ELF-1 (cell line): ENCODE data around the gene SCARB2.
"Not testable (repeated sequence)": the region's sequence is repeated elsewhere in the genome, so short reads cannot be mapped to it uniquely, and the experiment has no call there.

ENCODE experiments used
- DNase-seq: peaks from one replicate; pipeline ENCODE4 v3.0.0-alpha.2; 2016; ENCODE audit warnings: low read depth, low spot score

SCARB2 gene, protein sequence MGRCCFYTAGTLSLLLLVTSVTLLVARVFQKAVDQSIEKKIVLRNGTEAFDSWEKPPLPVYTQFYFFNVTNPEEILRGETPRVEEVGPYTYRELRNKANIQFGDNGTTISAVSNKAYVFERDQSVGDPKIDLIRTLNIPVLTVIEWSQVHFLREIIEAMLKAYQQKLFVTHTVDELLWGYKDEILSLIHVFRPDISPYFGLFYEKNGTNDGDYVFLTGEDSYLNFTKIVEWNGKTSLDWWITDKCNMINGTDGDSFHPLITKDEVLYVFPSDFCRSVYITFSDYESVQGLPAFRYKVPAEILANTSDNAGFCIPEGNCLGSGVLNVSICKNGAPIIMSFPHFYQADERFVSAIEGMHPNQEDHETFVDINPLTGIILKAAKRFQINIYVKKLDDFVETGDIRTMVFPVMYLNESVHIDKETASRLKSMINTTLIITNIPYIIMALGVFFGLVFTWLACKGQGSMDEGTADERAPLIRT

DNA sequence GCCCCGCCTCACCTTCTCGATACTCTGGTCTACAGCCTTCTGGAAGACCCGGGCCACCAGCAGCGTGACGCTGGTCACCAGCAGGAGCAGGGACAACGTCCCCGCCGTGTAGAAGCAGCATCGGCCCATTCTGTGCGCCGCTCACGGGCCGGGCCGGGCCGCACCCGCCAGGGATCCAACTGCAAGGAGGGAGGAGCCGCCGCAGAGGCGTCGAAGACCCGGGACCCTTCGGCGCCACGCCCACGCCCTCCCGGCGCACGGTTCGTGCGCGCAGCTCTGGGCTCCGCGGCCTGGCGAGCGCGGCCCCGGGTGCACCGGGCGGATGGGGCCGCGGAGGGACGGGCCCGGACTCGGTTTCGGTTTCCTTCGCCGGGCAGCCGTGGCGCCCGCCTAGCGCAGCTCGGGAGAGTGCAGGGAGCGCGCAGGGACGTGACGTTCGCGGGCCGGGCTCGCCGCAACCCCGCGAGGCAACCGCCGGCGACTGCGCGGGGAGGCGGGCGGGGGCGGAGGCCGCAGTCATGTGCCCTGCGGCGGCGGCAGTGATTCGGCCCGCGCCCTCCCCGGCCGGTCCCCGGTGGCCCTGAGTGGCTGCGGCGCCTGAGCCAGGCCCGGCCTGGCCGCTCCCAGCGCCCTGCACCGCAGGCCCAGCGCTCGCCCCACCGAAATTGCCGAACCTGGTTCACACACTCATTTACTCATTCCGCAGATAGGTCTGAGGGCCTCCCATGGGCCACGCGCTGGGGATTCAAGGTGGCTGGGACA lies at the start of gene SCARB2:
Gene SCARB2 (minus strand): TSS at position 410 of the 762 bp plus-strand sequence. CDS start 281 bp downstream, at position 129.
- peak; percentile 85 for DNase-seq

GRCh38 chr4:76260571-76260970 lies 46.9 kb upstream of the SCARB2 start:
- DNase-seq: no peak

DNA sequence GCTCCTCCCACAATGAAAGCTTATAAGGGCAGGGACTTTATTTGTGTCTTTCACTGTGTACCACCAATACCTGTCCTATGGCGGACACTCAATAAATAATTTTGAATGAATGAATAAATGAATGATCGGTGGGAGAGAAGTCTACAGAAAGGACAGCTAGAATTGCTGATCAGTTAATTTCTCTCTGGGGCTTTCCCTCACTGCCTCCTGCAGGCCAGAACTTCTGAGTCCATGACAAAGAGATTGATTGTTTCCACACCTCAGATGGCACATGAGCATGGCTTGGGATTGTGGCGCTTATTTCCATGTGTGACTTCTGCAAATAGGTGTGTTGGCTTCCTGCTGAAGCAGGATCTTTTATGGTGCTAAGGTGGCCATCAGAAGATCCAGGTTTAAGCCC lies 44.2 kb upstream of the SCARB2 start:
- no peak for DNase-seq

DNA sequence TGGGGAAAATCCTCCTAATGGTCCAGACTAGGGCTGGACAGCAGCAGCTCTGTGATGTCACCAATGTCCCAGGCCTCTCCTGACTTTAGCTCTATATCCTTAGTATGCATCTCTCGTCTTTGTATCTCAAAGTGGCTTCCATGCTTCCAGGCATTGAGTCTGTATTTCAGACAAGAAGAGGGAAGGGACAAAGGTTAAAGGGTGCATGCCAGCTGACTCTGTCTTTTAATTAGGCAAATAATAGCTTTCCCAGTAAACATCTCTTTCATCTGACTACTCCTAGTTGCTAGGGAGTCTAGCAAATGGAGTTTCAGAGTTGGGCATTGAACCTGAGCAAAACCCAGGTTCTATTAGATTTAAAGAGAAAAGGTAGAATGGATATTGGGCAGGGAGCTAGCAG lies 43.3 kb upstream of the SCARB2 start:
- DNase-seq: no peak

GRCh38 chr4:76256032-76256431 lies 42.4 kb upstream of the SCARB2 start:
- no peak for DNase-seq

- no peak for DNase-seq
Observed at GRCh38 chr4:76253511-76253910, 39.9 kb upstream of the SCARB2 start.

GRCh38 chr4:76252271-76252653 lies 38.6 kb upstream of the SCARB2 start:
- no peak for DNase-seq

DNA sequence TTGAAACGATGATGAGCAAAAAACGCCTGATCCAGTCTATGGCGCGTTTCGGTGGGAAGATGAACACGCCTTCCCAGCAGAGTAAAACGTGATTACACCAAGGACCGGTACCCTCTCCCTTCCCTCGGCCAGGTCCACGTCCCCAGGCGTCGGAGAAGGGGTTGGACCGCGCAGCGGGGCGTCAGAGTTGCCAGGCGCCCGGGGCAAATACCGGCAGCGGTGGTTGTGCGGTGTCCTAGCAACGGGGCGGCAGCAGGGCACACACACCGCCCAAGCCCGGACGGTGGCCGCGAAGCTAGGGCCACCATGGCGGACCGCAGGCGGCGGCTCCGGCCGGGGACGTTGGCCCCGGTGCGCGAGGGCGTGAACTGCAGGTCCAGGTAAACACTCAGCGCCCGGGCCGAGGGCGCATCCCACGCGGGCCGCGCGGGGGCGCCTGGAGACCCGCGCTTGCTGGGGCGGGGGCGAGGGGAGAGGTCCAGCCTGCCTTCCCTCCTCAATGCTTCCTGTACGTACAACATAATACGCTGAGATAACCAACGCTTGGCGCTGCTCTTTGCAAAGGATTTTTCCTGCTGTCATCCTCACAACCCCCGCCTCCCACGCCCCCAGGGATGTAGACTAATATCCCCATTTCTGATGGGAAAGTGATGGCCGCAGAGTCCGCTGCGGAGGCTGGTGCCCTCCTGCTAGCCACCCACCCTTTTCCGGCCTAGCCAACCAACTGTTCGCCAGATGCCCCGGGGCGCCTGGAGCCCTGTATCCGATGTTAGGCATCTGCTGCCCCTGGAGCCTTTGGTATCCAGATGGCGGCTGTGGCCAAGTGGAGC lies 38.0 kb upstream of the SCARB2 start, which contains the start of gene FAM47E:
Gene FAM47E (plus strand): TSS at position 281 of the 830 bp plus-strand sequence. CDS start 26 bp downstream, at position 307.
- DNase-seq: peak; percentile 96

DNA sequence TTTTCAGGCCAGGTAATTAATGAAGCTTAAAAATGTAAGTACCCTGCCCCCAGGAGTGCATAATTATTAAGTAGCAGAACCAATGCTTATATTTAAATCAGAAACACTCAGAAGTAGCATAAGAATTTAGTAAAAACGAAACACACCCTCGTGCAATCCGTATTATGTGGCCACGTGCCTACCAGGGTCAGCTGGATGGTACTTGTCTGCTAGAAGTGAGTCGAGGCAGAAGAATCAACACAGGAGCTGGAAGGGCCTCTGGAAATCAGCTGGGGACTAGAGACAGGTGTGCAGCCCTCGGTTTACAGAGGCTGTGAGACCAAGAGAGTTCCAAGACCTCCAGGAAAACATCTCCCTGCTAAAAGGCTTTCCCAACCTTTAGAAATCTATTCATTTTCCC lies 37.3 kb upstream of the SCARB2 start:
- no peak for DNase-seq

DNA sequence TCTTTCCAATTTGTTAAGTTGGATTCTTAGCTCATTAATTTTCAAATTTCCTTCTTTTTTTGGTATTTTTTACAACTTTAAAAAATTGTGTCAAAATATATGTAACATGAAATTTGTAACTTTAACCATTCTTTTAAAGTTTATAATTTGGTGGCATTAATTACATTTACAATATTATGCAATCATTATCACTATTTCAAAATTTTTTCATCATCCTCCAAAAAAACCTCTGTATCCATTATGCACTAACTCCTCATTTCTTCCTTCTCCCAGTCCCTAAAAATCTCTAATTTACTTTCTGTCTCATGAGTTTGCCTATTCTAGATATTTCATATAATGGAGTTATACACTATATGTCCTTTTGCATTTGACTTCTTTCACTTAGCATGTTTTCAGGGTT lies 33.2 kb upstream of the SCARB2 start:
- DNase-seq: no peak

GRCh38 chr4:76246025-76246424 lies 32.4 kb upstream of the SCARB2 start:
- DNase-seq: no peak

DNA sequence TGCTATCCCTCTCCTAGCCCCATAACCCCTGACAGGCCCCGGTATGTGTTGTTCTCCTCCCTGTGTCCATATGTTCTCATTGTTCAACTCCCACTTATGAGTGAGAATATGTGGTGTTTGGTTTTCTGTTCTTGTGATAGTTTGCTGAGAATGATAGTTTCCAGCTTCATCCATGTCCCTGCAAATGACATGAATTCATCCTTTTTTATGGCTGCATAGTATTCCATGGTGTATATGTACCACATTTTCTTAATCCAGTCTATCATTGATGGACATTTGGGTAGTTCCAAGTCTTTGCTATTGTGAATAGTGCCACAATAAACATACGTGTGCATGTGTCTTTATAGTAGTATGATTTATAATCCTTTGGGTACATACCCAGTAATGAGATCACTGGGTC lies 30.3 kb upstream of the SCARB2 start:
- not testable (repeated sequence) for DNase-seq

DNA sequence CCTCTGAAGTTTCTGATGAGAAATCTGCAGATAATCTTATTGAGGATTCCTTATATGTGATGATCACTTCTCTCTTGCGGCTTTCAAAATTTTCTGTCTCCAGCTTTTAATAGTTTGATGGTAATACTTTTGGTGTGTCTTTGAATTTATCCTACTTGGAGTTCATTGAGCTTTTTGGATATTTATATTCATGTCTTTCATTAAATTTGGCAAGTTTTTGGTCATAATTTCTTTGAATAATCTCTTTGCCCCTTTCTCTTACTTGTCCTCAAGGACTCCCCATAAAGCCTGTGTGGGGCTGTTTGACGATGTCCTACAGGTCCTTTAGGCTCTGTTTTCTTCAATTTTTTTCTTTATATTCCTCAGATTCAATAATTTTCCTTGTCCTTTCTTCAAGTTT lies 26.6 kb upstream of the SCARB2 start:
- no peak for DNase-seq

GRCh38 chr4:76238701-76239100 lies 25.1 kb upstream of the SCARB2 start:
- DNase-seq: no peak

DNA sequence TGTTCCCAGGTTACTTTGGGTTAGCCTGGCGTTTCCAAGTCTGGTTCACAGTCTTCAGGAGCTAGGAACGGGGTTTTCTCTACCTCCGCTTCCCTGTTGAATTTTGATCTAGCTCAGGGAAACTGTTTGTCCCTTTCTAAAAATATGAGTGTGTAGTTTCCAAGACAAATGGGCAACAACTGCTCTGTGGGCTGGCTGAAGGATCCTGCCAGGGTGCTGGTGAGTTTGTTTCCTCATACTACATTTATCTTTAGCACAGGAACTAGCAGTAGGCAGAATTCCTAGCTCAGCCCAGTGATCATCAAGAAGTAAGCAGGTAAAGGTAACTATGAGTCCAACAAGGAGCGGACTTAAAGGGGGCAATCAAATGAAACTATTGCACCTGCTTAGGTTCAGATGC lies 24.6 kb upstream of the SCARB2 start:
- DNase-seq: no peak

DNA sequence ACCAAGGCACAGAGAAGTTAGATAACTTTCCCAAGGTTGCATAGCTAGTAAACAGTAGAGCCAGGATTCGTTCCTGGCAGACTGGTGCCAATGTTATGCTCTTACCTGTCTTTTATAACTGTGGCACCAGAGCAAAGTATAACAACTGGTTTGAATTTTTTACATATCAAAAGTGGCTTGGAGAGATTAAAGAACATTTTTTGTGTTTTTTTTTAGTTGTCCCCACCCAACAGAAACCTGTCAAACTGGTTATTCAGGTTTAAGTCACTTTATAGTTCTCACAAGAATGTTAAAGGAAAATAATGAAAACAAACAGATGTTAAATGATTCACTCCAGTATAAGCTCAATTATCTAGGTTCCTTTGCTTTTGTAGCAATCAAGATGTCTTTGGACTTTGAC lies 22.3 kb upstream of the SCARB2 start:
- DNase-seq: peak; percentile 17

DNA sequence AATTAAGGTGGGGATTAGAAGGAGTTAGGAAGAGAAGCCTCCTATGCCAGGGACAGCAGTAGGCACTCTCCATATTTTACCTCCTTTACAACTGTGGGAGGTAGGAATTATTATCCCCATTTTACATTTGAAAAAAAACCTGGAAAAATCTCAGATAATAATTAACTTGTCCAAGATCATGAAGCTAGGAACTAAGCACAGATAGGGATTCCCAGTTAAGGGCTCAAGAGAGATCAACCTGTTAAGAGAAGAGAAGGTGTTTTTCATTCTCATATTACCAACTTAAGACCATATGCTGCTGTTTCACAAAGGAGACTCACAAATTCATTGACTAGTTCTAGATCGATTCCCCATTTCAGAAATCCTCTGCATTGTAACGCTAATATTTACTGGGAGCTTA lies 21.8 kb upstream of the SCARB2 start:
- no peak for DNase-seq

DNA sequence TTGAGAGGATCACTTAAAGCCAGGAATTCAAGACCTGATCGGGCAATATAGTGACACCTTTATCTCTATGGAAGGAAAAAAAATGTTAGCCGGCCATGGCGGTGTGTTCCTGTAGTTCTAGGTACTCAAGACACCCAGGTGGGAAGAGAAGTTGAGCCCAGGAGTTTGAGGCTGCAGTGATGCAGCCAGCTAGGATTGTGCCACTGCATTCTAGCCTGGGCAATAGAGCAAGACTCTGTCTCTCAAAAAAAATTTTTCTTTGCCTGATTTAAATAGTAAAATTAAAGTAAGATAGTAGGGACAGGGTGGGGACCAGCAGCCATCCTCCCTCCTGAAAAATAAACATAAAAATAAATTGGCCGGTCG lies 21.0 kb upstream of the SCARB2 start:
- no peak for DNase-seq

DNA sequence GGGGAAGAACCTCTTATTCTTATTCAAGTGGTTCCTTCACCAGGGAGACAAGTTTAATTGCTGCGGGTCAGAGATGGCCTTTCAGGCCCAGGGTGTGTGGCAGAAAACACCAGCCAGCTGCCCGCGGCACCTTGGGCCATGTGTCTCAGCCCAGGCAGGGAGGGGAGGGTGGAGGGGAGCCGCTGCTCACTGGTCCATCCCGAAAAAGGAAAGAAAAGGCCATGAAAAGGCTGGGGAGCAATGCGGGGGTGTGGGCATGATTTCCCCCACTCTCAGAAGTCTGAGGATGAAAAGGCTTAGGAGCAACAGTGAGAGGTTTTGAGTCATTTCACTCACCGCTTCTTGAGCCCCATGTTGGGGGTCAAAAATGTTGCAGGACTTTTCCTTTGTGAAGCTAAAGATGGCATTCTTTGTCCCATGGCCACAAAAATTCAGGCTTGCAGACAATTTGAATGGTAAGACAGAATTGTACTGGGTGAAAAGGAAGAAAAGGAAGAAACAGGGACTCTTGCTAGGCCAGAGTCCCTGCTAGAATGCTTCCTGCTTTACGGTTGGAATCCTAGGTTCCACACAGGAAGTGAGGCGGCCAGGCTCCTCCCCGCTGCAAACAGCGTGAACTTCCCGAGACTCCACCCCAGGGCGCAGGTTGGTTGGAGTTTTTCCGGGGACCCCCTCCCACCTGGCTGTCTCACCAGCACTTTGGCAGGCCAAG lies 20.5 kb upstream of the SCARB2 start:
- peak; percentile 84 for DNase-seq

DNA sequence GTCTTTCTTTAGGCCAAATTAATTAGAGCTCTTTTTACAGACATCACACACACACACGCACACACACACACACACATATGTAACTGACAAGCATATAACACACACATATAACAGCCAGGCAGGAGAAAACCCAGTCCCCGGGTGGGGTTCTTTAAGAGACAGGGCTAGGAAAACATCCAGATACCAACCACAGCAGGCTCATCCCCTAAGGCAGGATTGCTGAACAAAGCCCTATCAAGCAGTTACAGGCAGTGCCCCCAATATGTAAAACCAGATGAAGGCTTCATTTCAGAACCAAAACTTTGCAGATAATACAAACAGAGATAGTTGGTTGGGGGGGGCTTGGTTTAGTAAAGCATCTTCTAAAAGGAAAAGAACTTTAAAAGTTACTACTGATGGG lies 19.9 kb upstream of the SCARB2 start:
- peak; percentile 87 for DNase-seq

DNA sequence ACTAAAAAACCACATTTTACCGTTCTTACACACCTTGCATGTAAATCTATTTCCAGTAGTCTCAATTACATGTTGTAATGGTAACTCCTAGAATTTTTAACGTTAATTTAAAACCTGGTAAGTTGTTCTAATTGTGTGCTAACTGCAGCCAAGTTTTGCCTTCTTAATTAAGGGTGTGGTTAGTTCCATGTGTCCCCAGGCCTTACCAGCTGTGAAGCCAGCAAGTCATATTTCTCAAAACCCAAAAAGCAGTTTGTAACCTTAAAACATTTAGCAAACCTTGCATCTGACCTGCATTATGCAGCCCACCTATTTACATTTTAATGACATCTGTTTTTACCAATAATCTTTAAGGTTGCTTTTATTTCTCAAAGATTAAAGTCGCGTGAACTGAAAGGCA lies 19.5 kb upstream of the SCARB2 start:
- no peak for DNase-seq
